Measurements from ENCODE around the gene KDSR. TPM values are rescaled to one million over a fixed set of nuclear protein-coding genes. Genes with fewer than 3 reads are reported as not detected.

The KDSR gene
- total and polyA plus RNA-seq, 9 of the 15 experiments (the other 6 are each of a cell fraction or from before 2014, with no cell fraction given) = 4.0 to 24.7 (median 12.4) TPM

GRCh38 chr18:63367053-63367953 lies at the start of gene KDSR (continued):
- TF ChIP-seq EZH2 (IDR thresholded peaks at IDR 0.05; ENCODE audit: borderline replicate concordance, low read depth, low read length) (no peak), BRF1 (IDR thresholded peaks at IDR 0.05; ENCODE audit: borderline replicate concordance, extremely low read depth, insufficient read length) (no peak), ZNF24 (IDR thresholded peaks at IDR 0.05) (no peak), TAF15 (IDR thresholded peaks at IDR 0.05; ENCODE audit: low read depth, low read length) (no peak), MEF2A (IDR thresholded peaks at IDR 0.05; ENCODE audit: control insufficient read depth, low read depth, low read length) (no peak), PREB (CRISPR knock-in tag; IDR thresholded peaks at IDR 0.05) (no peak), THRA (IDR thresholded peaks at IDR 0.05) (no peak), RERE (CRISPR knock-in tag; IDR thresholded peaks at IDR 0.05; ENCODE audit: borderline replicate concordance) (no peak), HMG20B (CRISPR knock-in tag; IDR thresholded peaks at IDR 0.05) (no peak), CREM (IDR thresholded peaks at IDR 0.05; ENCODE audit: low read depth) (peak; percentile 64), ZNF655 (CRISPR knock-in tag; IDR thresholded peaks at IDR 0.05) (no peak), RBM22 (IDR thresholded peaks at IDR 0.05; ENCODE audit: low read depth, low read length, poor library complexity, severe bottlenecking) (no peak), SIRT6 (IDR thresholded peaks at IDR 0.05; ENCODE audit: low read depth, low read length) (no peak), SMARCA4 (IDR thresholded peaks at IDR 0.05) (0 out of 2 replicates have a peak, but pooled peaks have one; percentile 9), ARHGAP35 (IDR thresholded peaks at IDR 0.05; ENCODE audit: partially characterized antibody) (no peak), ZFP36 (IDR thresholded peaks at IDR 0.05; ENCODE audit: low read depth, low read length, partially characterized antibody) (no peak), ZNF583 (CRISPR knock-in tag; IDR thresholded peaks at IDR 0.05) (no peak), HDGF (IDR thresholded peaks at IDR 0.05) (no peak), ZKSCAN8 (CRISPR knock-in tag; IDR thresholded peaks at IDR 0.05) (no peak), ZKSCAN1 (IDR thresholded peaks at IDR 0.05; ENCODE audit: low read depth, low read length) (peak; percentile 37; the same call in 1 of the 2 replicates)
